Keratinocyte (primary cell): Measurements from ENCODE around the gene PSMD2.

Experiments used
- EZH2 ChIP-seq: IDR thresholded peaks from one replicate; pipeline ENCODE4 v1.6.1; 2012; ENCODE audit warnings: inconsistent platforms, mild to moderate bottlenecking, low read length, moderate library complexity
- TF ChIP-seq, protein P1 (sequence below), 3 experiments: IDR thresholded peaks in 1 of 3; conservative IDR thresholded peaks in 1 of 3; optimal IDR thresholded peaks in 1 of 3; 2 replicates in 2 of 3; 3 replicates in 1 of 3; pipeline versions ENCODE3 to v1.5.1; 2011; ENCODE audit warnings: low read length in 3 of 3, mild to moderate bottlenecking in 3 of 3, moderate library complexity in 2 of 3, control low read depth in 1 of 3, inconsistent platforms in 1 of 3; ENCODE audit not compliant: insufficient read depth in 2 of 3; ENCODE audit errors: extremely low read depth in 1 of 3

DNA sequence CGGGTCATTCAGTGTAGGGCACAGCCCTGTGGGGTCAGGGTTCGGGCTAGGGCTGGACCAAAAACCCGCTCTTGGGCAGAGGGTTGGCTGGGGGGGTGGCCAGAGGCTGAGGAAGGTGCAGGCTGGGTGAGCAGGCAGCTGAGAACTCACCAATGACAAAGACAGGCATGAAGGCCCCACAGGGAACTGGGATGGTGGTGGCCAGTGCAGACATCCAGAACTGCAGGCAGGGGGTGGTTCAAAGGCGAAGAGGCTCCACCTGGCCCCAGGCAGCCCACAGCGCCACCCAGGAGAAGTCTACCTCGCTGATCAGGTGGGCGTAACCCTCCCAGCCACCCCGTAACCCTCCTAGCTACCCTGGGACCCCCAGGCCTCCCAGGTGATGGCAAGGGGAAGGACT lies 55.7 kb downstream of the PSMD2 start:
- TF ChIP-seq, protein P1, sequence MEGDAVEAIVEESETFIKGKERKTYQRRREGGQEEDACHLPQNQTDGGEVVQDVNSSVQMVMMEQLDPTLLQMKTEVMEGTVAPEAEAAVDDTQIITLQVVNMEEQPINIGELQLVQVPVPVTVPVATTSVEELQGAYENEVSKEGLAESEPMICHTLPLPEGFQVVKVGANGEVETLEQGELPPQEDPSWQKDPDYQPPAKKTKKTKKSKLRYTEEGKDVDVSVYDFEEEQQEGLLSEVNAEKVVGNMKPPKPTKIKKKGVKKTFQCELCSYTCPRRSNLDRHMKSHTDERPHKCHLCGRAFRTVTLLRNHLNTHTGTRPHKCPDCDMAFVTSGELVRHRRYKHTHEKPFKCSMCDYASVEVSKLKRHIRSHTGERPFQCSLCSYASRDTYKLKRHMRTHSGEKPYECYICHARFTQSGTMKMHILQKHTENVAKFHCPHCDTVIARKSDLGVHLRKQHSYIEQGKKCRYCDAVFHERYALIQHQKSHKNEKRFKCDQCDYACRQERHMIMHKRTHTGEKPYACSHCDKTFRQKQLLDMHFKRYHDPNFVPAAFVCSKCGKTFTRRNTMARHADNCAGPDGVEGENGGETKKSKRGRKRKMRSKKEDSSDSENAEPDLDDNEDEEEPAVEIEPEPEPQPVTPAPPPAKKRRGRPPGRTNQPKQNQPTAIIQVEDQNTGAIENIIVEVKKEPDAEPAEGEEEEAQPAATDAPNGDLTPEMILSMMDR (optimal IDR thresholded peaks at IDR 0.05 in 1 of 3, IDR thresholded peaks at IDR 0.05 in 1 of 3, conservative IDR thresholded peaks at IDR 0.05 in 1 of 3; ENCODE audit: extremely low read depth in 1 of 3, insufficient read depth in 2 of 3, low read length in 3 of 3) = no peak
- no peak for TF ChIP-seq EZH2
